Measurements from ENCODE around the gene ATP8B2. TPM values are rescaled to one million over a fixed set of nuclear protein-coding genes. Genes with fewer than 3 reads are reported as not detected.
"Not testable (repeated sequence)": the region's sequence is repeated elsewhere in the genome, so short reads cannot be mapped to it uniquely, and the experiment has no call there.

The ATP8B2 gene
- total and polyA plus RNA-seq, 8 donors = 3.7 to 14.4 (median 6.6) TPM

- FAIRE-seq (no peak), DNase-seq (no peak), ATAC-seq (no peak)
- H3K4me3 ChIP-seq = no peak overlapping the region
- H3K4me1 ChIP-seq = peaks cover 12 to 23% (median 19%) of the 10 kb centered on the region in 3 donors
- TF ChIP-seq, protein P1, sequence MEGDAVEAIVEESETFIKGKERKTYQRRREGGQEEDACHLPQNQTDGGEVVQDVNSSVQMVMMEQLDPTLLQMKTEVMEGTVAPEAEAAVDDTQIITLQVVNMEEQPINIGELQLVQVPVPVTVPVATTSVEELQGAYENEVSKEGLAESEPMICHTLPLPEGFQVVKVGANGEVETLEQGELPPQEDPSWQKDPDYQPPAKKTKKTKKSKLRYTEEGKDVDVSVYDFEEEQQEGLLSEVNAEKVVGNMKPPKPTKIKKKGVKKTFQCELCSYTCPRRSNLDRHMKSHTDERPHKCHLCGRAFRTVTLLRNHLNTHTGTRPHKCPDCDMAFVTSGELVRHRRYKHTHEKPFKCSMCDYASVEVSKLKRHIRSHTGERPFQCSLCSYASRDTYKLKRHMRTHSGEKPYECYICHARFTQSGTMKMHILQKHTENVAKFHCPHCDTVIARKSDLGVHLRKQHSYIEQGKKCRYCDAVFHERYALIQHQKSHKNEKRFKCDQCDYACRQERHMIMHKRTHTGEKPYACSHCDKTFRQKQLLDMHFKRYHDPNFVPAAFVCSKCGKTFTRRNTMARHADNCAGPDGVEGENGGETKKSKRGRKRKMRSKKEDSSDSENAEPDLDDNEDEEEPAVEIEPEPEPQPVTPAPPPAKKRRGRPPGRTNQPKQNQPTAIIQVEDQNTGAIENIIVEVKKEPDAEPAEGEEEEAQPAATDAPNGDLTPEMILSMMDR (IDR thresholded peaks at IDR 0.05) = no peak
- peak overlapping the region in 1 of 4 donors; percentile 49 for H3K27ac ChIP-seq
- no peaks in the 10 kb centered on the region for H3K27me3 ChIP-seq
- intact Hi-C loops (cut with DNase I) = no loop called here
- H3K36me3 ChIP-seq = no peaks in the 10 kb centered on the region
- no peaks in the 10 kb centered on the region for H3K9me3 ChIP-seq
- 65 to 69% methylated on average over 5 of the region's 5 CpGs for WGBS, 2 donors
Observed at GRCh38 chr1:154353966-154354365, 28.6 kb downstream of the ATP8B2 start.

- ATAC-seq (no peak), FAIRE-seq (no peak), DNase-seq (no peak)
- H3K27me3 ChIP-seq = no peaks in the 10 kb centered on the region
- no peaks in the 10 kb centered on the region for H3K9me3 ChIP-seq
- no peak overlapping the region for H3K27ac ChIP-seq
- intact Hi-C loops (cut with DNase I) = no loop called here
- no peak overlapping the region for H3K4me3 ChIP-seq
- TF ChIP-seq, protein P1 (IDR thresholded peaks at IDR 0.05) = no peak
- 88% methylated on average over 8 of the region's 8 CpGs for WGBS, 2 donors
- H3K4me1 ChIP-seq = peaks cover 0 to 4% (median 3%) of the 10 kb centered on the region in 3 donors
- no peaks in the 10 kb centered on the region for H3K36me3 ChIP-seq
Observed at GRCh38 chr1:154358519-154358918, 33.2 kb downstream of the ATP8B2 start.

- FAIRE-seq (no peak), ATAC-seq (no peak), DNase-seq (no peak)
- TF ChIP-seq, protein P1 (IDR thresholded peaks at IDR 0.05) = no peak
- no peaks in the 10 kb centered on the region for H3K27me3 ChIP-seq
- no peaks in the 10 kb centered on the region for H3K4me1 ChIP-seq
- no peaks in the 10 kb centered on the region for H3K36me3 ChIP-seq
- no peak overlapping the region for H3K27ac ChIP-seq
- no peaks in the 10 kb centered on the region for H3K9me3 ChIP-seq
- intact Hi-C loops (cut with DNase I) = no loop called here
- no peak overlapping the region for H3K4me3 ChIP-seq
Observed at GRCh38 chr1:154360288-154360687, 35.0 kb downstream of the ATP8B2 start.

GRCh38 chr1:154360881-154361280, 35.6 kb downstream of the ATP8B2 start:
- ATAC-seq; H3K36me3 ChIP-seq; H3K27me3 ChIP-seq; H3K4me3 ChIP-seq; H3K4me1 ChIP-seq; H3K27ac ChIP-seq; H3K9me3 ChIP-seq; DNase-seq; intact Hi-C loops (cut with DNase I); FAIRE-seq: not testable (repeated sequence)
- WGBS, 2 donors = 90 to 94% methylated on average over 5 of the region's 5 CpGs

DNA sequence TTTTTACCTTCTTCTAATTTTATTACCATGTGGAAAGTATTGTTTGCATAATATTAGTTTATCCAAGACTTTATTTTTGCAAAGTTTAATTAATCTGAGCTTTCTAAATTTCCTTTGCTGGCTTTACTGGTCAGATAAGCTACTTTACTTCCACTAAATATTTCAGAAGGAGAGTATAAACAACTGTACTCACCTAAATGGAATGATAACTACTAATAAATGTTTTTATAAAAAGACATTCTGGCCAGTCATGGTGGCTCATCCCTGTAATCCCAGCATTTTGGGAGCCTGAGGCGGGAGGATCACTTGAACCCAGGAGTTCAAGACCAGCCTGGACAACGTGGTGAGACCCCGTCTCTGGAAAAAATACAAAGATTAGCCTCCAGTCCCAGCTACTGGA, 36.0 kb downstream of the ATP8B2 start:
- no peak for FAIRE-seq
- intact Hi-C loops (cut with DNase I) = no loop called here
- WGBS, 2 donors = 67 to 74% methylated on average over 3 of the region's 3 CpGs
- Histone ChIP-seq H3K36me3 (no peaks in the 10 kb centered on the region), H3K4me3 (no peak overlapping the region), H3K27ac (no peak overlapping the region), H3K27me3 (no peaks in the 10 kb centered on the region), H3K9me3 (no peaks in the 10 kb centered on the region), H3K4me1 (no peaks in the 10 kb centered on the region)
- no peak for ATAC-seq
- TF ChIP-seq, protein P1 (IDR thresholded peaks at IDR 0.05) = no peak
- DNase-seq = no peak

- 55 to 68% methylated on average over 6 of the region's 6 CpGs for WGBS, 2 donors
- ATAC-seq = no peak
- no peak for FAIRE-seq
- intact Hi-C loops (cut with DNase I) = no loop called here
- no peaks in the 10 kb centered on the region for H3K36me3 ChIP-seq
- no peaks in the 10 kb centered on the region for H3K4me1 ChIP-seq
- TF ChIP-seq, protein P1 (IDR thresholded peaks at IDR 0.05) = no peak
- H3K9me3 ChIP-seq = no peaks in the 10 kb centered on the region
- no peak overlapping the region for H3K4me3 ChIP-seq
- H3K27me3 ChIP-seq = no peaks in the 10 kb centered on the region
- no peak for DNase-seq
- H3K27ac ChIP-seq = no peak overlapping the region
Observed at GRCh38 chr1:154371436-154371835, 46.1 kb downstream of the ATP8B2 start.

DNA sequence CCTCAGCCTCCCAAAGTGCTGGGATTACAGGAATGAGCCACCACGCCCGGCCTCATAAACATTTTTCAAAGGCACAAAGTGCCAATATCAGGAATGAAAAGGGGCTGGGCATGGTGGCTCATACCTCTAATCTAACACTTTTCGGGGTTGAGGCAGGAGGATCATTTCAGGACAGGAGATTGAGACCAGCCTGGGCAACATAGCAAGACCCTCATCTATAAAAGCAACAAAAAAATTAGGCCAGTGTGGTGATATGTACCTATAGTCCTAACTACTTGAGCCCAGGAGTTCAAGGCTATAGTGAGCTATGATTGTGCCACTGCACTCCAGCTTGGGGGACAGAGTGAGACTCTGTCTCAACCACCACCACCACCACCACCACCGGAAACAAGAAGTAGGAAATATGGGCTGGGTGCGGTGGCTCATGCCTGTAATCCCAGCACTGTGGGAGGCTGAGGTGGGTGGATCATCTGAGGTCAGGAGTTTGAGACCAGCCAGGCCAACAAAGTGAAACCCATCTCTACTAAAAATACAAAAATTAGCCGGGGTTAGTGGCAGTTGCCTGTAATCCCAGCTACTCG, 48.5 kb downstream of the ATP8B2 start:
- H3K9me3 ChIP-seq; ATAC-seq; intact Hi-C loops (cut with DNase I); DNase-seq; H3K36me3 ChIP-seq; H3K27ac ChIP-seq; H3K4me3 ChIP-seq; FAIRE-seq; H3K4me1 ChIP-seq; H3K27me3 ChIP-seq: not testable (repeated sequence)
- 78 to 80% methylated on average over 7 of the region's 7 CpGs for WGBS, 2 donors
